Activated naive CD4-positive, alpha-beta T cell treated with anti-CD3 and anti-CD28 coated beads for 36 hours (primary cell): ENCODE measurements around the gene SLC25A41. TPM values are rescaled to one million over a fixed set of nuclear protein-coding genes. Genes with fewer than 3 reads are reported as not detected.

Source experiments
- CTCF ChIA-PET: fragments of 350-600 bp; sonication (Branson Sonifier 250); formaldehyde crosslinking; loops from one replicate; lab custom pipeline; 2021; ENCODE audit warnings: antibody characterized with exemption; lab: Charles Lee
- DNase-seq: peaks from one replicate; pipeline ENCODE4 v3.0.0-alpha.2; 2020
- H3K27ac Mint-ChIP-seq: one replicate; pipeline ENCODE4 v1.8.0; 2021; ENCODE audit warnings: mild to moderate bottlenecking, mixed read lengths
- H3K27me3 Mint-ChIP-seq: one replicate; pipeline ENCODE4 v1.8.0; 2021; ENCODE audit warnings: low read depth, mixed read lengths
- H3K36me3 Mint-ChIP-seq: one replicate; pipeline ENCODE4 v1.8.0; 2021; ENCODE audit warnings: low read depth, mixed read lengths
- H3K4me1 Mint-ChIP-seq: one replicate; pipeline ENCODE4 v1.8.0; 2021; ENCODE audit warnings: low read depth, mixed read lengths
- H3K4me3 Mint-ChIP-seq: one replicate; pipeline ENCODE4 v1.8.0; 2021; ENCODE audit warnings: mild to moderate bottlenecking, moderate library complexity, mixed read lengths
- H3K9me3 Mint-ChIP-seq: one replicate; pipeline ENCODE4 v1.8.0; 2021; ENCODE audit warnings: mixed read lengths
- intact Hi-C: fragments of 100-400 bp; cut with micrococcal nuclease; formaldehyde crosslinking; loops from one replicate; pipeline ENCODE4 v1.15.1; 2023
- total RNA-seq, 2 experiments: library from RNA; stranded (reverse); gene quantifications; one replicate each; pipeline ENCODE4 v1.2.3, GENCODE V29; 2021

Gene SLC25A41
- total RNA-seq, 2 experiments from 2014 or later, result not detected

DNA sequence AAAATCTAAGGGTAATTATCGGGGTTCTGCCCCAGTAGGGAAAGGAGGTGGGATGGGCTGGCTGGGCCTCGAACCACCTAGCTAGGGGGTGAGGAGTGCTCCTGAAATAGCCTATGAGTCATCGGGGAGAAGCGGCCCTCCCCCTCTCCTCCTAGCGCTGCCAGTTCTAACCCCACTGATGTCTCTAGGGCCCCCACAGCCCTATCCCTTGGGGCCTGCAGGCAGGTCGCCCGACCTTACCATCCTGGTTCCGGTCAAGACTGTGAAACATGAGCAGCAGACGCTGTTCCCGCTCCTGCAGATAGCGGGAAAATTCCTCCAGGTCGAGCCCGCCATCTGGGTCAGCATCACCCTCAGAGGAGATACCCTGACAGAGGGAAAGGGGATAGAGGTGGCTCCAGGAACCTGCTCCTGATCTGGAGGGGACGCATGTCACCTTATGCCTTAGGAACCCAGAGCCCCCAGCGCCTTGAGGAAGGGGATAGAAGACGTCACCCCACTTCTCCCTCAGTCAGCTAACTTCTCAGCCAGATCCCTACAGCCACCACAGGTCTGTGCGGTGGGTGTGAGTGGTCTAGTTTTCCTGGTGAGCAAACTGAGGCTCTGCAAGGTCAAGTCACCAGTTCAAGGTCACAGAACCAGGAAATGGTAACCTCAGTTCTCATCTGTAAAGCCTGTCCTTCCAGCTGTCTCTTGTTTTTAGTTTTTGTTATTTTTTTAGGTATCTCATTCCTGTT is 24.6 kb upstream of the SLC25A41 start:
- Mint-ChIP-seq H3K9me3 (peaks cover 21% of the 10 kb centered on the region), H3K36me3 (peaks cover 32% of the 10 kb centered on the region), H3K4me3 (peak overlapping the region; percentile 67), H3K27me3 (no peaks in the 10 kb centered on the region), H3K27ac (no peak overlapping the region), H3K4me1 (peaks cover 11% of the 10 kb centered on the region)
- no peak for DNase-seq
- intact Hi-C loops, result no loop called here
- CTCF ChIA-PET, result no interaction called here

DNA sequence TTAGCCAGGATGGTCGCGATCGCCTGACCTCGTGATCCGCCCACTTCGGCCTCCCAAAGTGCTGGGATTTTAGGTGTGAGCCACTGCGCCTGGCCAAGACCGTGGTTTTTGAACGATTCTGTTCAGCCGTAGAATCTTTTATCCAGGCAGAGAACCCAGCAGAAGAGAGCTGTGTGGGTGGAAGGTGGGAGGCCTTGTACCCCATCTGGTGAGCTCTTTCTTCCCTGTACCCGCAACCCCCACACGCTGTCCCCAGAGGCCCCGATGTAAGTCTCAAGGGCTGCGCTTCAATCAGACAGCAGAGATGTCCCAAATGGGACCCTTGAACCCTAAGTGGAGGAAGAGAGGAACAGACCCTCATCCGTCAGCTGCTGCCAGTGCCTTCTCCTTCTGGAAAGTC is 22.4 kb upstream of the SLC25A41 start:
- H3K27ac Mint-ChIP-seq, result no peak overlapping the region
- intact Hi-C loops, result no loop called here
- no peak for DNase-seq
- H3K4me3 Mint-ChIP-seq, result no peak overlapping the region
- CTCF ChIA-PET, result interaction anchor here (0.5 to 0.6 kb wide), 2 partner anchors 42 to 73 kb away, joined by 3 to 4 read pairs; no protein-coding TSS in a partner anchor
- H3K4me1 Mint-ChIP-seq, result peaks cover 11% of the 10 kb centered on the region
- H3K9me3 Mint-ChIP-seq, result peaks cover 21% of the 10 kb centered on the region
- no peaks in the 10 kb centered on the region for H3K27me3 Mint-ChIP-seq
- H3K36me3 Mint-ChIP-seq, result peaks cover 37% of the 10 kb centered on the region

DNA sequence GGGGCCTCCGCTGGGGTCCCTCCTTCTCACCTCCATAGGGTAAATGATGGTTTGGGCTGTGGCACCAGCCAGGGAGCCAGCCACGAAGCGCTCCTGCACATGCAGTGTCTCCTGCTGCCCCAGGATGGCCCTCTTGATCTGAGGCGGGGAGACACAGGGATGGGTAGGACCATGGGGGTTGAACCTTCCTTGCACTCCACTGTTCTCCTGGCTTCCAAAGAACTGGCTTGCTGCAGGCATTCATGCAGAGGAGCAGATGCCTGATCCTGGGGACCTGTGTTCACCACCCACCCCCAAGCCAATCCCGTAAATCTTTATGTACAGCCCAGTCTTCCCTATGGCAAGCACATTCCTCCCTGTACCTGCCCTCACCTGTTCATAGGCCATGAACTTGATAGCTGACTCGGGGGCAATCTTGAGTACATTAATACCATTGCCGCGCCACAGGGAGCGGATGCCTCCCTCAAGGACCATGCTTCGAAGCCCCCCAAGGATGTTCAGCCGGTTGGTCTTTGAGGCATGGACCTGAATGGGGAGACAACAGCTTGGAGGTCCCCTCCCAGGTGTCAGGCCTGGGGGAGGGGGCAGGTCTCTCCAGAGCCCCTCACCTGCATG is 20.5 kb upstream of the SLC25A41 start:
- CTCF ChIA-PET, result no interaction called here

DNA sequence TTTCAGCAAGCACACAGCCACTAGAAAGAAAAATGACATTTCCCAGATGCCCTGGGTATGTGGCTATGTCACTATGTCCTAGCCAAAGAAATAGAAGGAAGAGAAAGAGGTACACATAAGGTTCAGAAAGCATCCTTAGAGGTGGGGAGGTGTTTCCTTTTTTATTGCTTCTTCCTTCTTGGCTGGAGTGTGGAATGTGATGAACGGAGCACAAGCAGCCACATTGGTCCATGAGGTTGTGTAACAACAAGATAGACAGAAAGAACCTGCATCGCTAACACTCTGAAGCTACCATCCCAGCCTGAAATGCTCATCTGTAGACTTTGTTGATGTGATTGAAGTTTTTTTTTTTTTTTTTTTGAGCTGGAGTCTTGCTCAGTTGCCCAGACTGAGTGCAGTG is 19.3 kb upstream of the SLC25A41 start:
- no peaks in the 10 kb centered on the region for H3K27me3 Mint-ChIP-seq
- no peaks in the 10 kb centered on the region for H3K4me1 Mint-ChIP-seq
- peaks cover 37% of the 10 kb centered on the region for H3K36me3 Mint-ChIP-seq
- H3K27ac Mint-ChIP-seq, result no peak overlapping the region
- intact Hi-C loops, result no loop called here
- DNase-seq, result no peak
- H3K9me3 Mint-ChIP-seq, result peaks cover 21% of the 10 kb centered on the region
- no peak overlapping the region for H3K4me3 Mint-ChIP-seq
- CTCF ChIA-PET, result no interaction called here

More for the DNA sequence above, 20.5 kb upstream of the SLC25A41 start:
- no peaks in the 10 kb centered on the region for H3K27me3 Mint-ChIP-seq
- no peak for DNase-seq
- peaks cover 21% of the 10 kb centered on the region for H3K9me3 Mint-ChIP-seq
- H3K36me3 Mint-ChIP-seq, result peaks cover 37% of the 10 kb centered on the region
- peaks cover 6% of the 10 kb centered on the region for H3K4me1 Mint-ChIP-seq
- H3K4me3 Mint-ChIP-seq, result no peak overlapping the region
- intact Hi-C loops, result no loop called here
- no peak overlapping the region for H3K27ac Mint-ChIP-seq

DNA sequence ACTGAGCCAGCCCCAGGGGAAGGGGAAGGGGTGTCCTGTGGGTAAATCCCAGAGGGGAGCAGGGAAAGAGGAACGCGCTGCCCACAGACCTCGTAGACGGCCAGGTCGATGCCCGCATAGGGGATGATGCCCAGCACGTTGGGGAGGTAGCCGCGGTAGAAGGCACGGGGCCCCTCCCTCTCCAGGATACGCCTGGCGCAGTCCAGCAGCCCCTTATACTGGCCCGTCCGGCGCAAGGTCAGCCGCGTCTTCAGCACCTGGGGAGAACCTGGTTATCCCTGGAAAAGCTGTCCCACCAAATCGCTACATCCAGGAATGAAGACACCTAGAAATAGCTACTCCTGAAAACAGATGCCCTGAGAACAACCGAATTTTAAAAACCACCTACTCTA is 18.7 kb upstream of the SLC25A41 start:
- peaks cover 21% of the 10 kb centered on the region for H3K9me3 Mint-ChIP-seq
- CTCF ChIA-PET, result interaction anchor here (1.2 kb wide), 1 partner anchor 114 kb away, joined by 3 read pairs; no protein-coding TSS in a partner anchor

DNA sequence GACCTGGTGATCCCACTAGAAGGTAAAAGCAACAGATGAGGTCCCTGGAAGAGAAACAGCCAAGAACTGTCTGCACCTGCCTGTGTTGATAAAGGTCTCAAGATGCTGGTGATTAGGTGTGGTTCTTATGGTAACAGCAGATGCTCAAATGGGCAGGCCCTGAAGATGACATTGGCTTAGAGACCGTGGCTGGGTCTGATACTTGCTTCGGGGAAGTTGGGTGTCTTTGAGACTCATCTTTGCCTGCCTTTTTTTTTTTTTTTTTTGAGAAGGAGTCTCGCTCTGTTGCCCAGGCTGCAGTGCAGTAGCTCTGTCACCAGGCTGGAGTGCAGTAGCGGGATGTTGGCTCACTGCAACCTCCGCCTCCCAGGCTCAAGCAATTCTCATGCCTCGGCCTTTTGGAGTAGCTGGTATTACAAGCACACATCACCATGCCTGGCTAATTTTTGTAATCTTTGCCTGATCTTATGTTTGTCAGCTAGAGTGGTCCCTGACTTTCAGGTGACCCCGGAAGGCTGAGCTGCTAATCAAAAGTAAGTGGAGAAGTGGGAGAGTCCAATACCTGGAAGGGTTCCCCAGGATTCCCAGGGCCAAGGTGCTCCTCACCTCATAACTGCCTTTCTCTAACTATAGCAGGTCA is 18.1 kb upstream of the SLC25A41 start:
- H3K27ac Mint-ChIP-seq, result no peak overlapping the region
- peaks cover 21% of the 10 kb centered on the region for H3K9me3 Mint-ChIP-seq
- H3K4me1 Mint-ChIP-seq, result no peaks in the 10 kb centered on the region
- CTCF ChIA-PET, result interaction anchor here (1.2 kb wide), 1 partner anchor 113 kb away, joined by 3 read pairs; no protein-coding TSS in a partner anchor
- DNase-seq, result no peak
- peaks cover 39% of the 10 kb centered on the region for H3K36me3 Mint-ChIP-seq
- H3K4me3 Mint-ChIP-seq, result no peak overlapping the region
- no peaks in the 10 kb centered on the region for H3K27me3 Mint-ChIP-seq
- intact Hi-C loops, result no loop called here

More for the DNA sequence above, 18.7 kb upstream of the SLC25A41 start:
- no peak overlapping the region for H3K27ac Mint-ChIP-seq
- H3K36me3 Mint-ChIP-seq, result peaks cover 37% of the 10 kb centered on the region
- H3K4me3 Mint-ChIP-seq, result no peak overlapping the region
- H3K27me3 Mint-ChIP-seq, result no peaks in the 10 kb centered on the region
- DNase-seq, result no peak
- intact Hi-C loops, result no loop called here
- H3K4me1 Mint-ChIP-seq, result no peaks in the 10 kb centered on the region

DNA sequence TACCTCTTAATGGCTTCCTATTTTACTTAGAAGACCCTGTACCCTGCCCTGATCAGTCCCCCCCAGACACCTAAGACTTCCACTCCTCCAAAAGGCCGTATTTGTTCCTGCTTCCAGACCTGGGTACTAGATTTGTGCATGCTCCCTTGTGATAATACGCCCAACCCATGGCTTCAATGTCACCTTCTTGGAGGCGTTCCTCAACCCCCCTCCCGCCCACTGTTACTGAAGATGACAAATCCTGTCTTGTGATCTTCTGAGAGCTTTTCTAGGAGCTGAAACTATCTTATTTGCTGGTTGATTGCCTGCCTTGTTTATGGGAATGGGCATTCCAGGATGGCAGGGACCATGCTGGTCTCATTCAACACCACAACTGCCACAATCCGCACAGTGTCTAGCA is 16.6 kb upstream of the SLC25A41 start:
- Mint-ChIP-seq H3K36me3 (peaks cover 33% of the 10 kb centered on the region), H3K27ac (no peak overlapping the region), H3K4me3 (no peak overlapping the region), H3K4me1 (no peaks in the 10 kb centered on the region), H3K9me3 (peaks cover 13% of the 10 kb centered on the region), H3K27me3 (no peaks in the 10 kb centered on the region)
- CTCF ChIA-PET, result interaction anchor here (1.1 kb wide), 1 partner anchor 13 kb away, joined by 3 read pairs; no protein-coding TSS in a partner anchor
- no peak for DNase-seq
- intact Hi-C loops, result no loop called here

DNA sequence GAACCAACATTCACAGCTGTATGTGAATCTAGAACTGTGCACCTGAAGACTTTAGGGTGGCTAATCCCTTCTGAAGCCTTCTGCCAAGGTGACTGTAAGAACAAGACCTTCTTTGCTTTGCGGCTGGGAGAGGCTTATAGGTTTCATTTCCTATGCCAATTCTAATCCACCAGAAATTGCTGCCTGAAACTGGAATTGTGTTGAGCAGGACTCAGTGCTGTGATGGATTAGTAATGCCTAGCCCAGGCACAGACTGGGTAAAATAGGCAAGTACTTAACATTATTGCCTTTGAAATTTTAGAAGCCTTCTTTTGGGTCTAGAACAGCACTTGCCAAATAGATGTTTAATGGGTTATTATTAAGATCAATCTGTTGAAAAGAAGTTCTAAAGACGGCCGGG is 14.5 kb upstream of the SLC25A41 start:
- no peak overlapping the region for H3K4me3 Mint-ChIP-seq
- H3K36me3 Mint-ChIP-seq, result peaks cover 12% of the 10 kb centered on the region
- no peak overlapping the region for H3K27ac Mint-ChIP-seq
- CTCF ChIA-PET, result interaction anchor here (0.6 kb wide), 1 partner anchor 50 kb away, joined by 3 read pairs; no protein-coding TSS in a partner anchor
- no peaks in the 10 kb centered on the region for H3K9me3 Mint-ChIP-seq
- no peak for DNase-seq
- H3K27me3 Mint-ChIP-seq, result no peaks in the 10 kb centered on the region
- intact Hi-C loops, result no loop called here
- no peaks in the 10 kb centered on the region for H3K4me1 Mint-ChIP-seq

DNA sequence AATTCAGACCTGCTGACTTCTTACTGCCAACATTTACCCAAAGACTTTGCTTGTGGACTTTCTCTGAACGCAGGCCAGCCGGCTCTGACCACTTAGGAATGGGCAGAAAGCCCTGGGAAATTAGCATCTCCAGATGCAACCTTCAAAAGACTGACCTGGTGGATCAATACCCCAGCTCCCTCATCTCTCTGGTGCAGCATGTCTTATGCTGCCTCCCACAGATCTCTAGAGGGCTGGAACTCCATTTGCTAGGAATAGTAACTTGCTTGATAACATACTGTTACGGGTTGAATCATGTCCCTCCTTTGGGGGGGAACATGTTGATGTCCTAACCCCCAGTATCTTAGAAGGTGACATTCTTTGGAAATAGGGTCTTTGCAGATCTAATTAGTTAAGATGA is 12.9 kb upstream of the SLC25A41 start:
- H3K36me3 Mint-ChIP-seq, result peaks cover 8% of the 10 kb centered on the region
- no peak for DNase-seq
- no peak overlapping the region for H3K27ac Mint-ChIP-seq
- CTCF ChIA-PET, result no interaction called here
- H3K9me3 Mint-ChIP-seq, result no peaks in the 10 kb centered on the region
- H3K4me3 Mint-ChIP-seq, result no peak overlapping the region
- intact Hi-C loops, result no loop called here
- no peaks in the 10 kb centered on the region for H3K4me1 Mint-ChIP-seq
- H3K27me3 Mint-ChIP-seq, result no peaks in the 10 kb centered on the region

DNA sequence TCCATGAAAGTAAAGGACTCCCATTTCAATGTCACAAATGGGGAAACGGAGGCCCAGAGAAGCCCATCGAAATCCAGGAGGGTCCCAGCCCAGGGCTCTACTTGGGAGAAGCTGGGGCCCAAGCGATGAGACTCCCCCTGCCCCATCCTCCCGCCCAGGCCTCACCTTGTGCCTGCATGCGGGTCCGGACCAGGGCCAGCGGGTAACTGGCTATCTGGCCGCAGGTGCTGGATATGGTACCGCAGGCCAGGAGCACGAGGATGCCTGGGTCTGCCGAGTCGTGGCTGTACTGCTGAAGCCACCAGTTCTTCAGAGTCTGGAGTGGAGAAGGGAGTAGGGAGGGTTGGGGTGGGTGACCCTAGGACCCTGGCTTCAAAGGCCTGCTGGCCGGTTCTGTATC is 10.4 kb upstream of the SLC25A41 start:
- no peaks in the 10 kb centered on the region for H3K4me1 Mint-ChIP-seq
- H3K9me3 Mint-ChIP-seq, result no peaks in the 10 kb centered on the region
- CTCF ChIA-PET, result no interaction called here
- H3K36me3 Mint-ChIP-seq, result peaks cover 8% of the 10 kb centered on the region
- no peak overlapping the region for H3K27ac Mint-ChIP-seq
- no peaks in the 10 kb centered on the region for H3K27me3 Mint-ChIP-seq
- intact Hi-C loops, result no loop called here
- DNase-seq, result no peak
- no peak overlapping the region for H3K4me3 Mint-ChIP-seq

DNA sequence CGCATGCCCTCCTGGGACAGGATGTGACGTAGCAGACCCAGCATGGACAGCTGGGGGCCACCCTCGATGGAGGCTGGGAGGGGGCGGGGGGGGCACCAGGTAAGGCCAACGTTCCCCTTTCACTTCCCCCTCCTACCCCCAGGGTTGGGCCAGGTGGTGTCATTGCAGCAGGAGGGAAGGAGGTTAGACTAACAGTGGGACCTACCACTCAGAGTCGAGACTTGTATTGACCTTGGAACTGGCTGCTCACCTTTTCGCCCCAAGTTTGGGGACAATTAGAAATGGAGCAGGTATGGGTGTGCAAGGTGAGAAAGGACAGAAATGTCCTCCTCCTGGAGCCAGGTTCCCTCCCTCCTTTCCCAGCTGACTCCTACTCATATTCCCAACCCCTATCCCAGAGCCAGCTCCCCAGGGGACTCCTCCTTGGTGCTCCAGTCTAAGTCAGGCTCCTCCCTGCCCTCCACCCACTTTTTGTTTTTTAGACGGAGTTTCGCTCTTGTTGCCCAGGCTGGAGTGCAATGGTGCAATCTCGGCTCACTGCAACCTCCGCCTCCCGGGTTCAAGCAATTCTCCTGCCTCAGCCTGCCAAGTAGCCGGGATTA is 8.6 kb upstream of the SLC25A41 start:
- intact Hi-C loops, result no loop called here
- no peaks in the 10 kb centered on the region for H3K9me3 Mint-ChIP-seq
- H3K4me3 Mint-ChIP-seq, result no peak overlapping the region
- DNase-seq, result no peak
- CTCF ChIA-PET, result interaction anchor here (0.7 kb wide), 1 partner anchor 20 kb away, joined by 3 read pairs; no protein-coding TSS in a partner anchor
- peaks cover 7% of the 10 kb centered on the region for H3K36me3 Mint-ChIP-seq
- no peaks in the 10 kb centered on the region for H3K4me1 Mint-ChIP-seq
- H3K27ac Mint-ChIP-seq, result no peak overlapping the region
- no peaks in the 10 kb centered on the region for H3K27me3 Mint-ChIP-seq

DNA sequence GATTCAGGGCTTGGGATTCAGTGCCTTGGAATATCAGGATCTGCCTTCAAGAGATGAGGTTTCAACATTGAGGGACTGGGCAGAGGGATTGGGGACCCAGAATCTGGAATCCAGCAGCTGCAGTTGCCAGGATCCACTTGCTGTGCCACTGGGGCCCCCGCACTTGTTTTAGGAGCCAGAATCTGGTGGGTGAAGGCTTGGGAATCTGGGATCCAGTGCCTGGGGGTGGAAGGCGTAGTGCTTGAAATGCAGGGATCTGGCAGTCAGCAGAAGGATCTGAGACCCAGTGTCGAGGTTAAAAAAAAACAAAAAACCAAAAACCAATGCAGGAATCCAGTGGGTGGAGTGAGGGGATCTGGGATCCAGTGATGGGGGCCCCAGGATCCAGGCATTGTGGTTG is 7.3 kb upstream of the SLC25A41 start:
- DNase-seq, result no peak
- Mint-ChIP-seq H3K4me1 (no peaks in the 10 kb centered on the region), H3K27me3 (no peaks in the 10 kb centered on the region), H3K27ac (no peak overlapping the region), H3K4me3 (no peak overlapping the region), H3K36me3 (no peaks in the 10 kb centered on the region), H3K9me3 (no peaks in the 10 kb centered on the region)
- CTCF ChIA-PET, result no interaction called here
- intact Hi-C loops, result no loop called here
